Measurements from ENCODE around the gene WNT11.

Gene WNT11

GRCh38 chr11:76214186-76214585 is 7.9 kb upstream of the WNT11 start:
- Histone ChIP-seq H3K9me3 (ENCODE audit: control insufficient read depth, insufficient read depth, low read length) (no peaks in the 10 kb centered on the region), H3K4me3 (ENCODE audit: low read depth, low read length) (no peak overlapping the region), H3K9ac (ENCODE audit: low read depth, low read length) (no peak overlapping the region), H3K27me3 (ENCODE audit: control insufficient read depth, insufficient read depth, low read length) (peaks cover 48% of the 10 kb centered on the region), H3K36me3 (ENCODE audit: control insufficient read depth, insufficient read depth, low read length) (no peaks in the 10 kb centered on the region), H3K4me1 (ENCODE audit: control insufficient read depth, insufficient read depth, low read length) (peaks cover 5% of the 10 kb centered on the region)

GRCh38 chr11:76212086-76213035 is 6.1 kb upstream of the WNT11 start:
- peaks cover 6% of the 10 kb centered on the region for H3K4me1 ChIP-seq (ENCODE audit: control insufficient read depth, insufficient read depth, low read length)
- H3K27me3 ChIP-seq (ENCODE audit: control insufficient read depth, insufficient read depth, low read length) = peaks cover 63% of the 10 kb centered on the region
- no peaks in the 10 kb centered on the region for H3K9me3 ChIP-seq (ENCODE audit: control insufficient read depth, insufficient read depth, low read length)
- no peak overlapping the region for H3K4me3 ChIP-seq (ENCODE audit: low read depth, low read length)
- H3K9ac ChIP-seq (ENCODE audit: low read depth, low read length) = no peak overlapping the region
- H3K36me3 ChIP-seq (ENCODE audit: control insufficient read depth, insufficient read depth, low read length) = no peaks in the 10 kb centered on the region

- Histone ChIP-seq H3K9me3 (ENCODE audit: control insufficient read depth, insufficient read depth, low read length) (no peaks in the 10 kb centered on the region), H3K36me3 (ENCODE audit: control insufficient read depth, insufficient read depth, low read length) (no peaks in the 10 kb centered on the region), H3K4me1 (ENCODE audit: control insufficient read depth, insufficient read depth, low read length) (peaks cover 10% of the 10 kb centered on the region), H3K4me3 (ENCODE audit: low read depth, low read length) (peak overlapping the region; percentile 67), H3K27me3 (ENCODE audit: control insufficient read depth, insufficient read depth, low read length) (peaks cover 71% of the 10 kb centered on the region), H3K9ac (ENCODE audit: low read depth, low read length) (no peak overlapping the region)
Observed at GRCh38 chr11:76210931-76211851, 4.9 kb upstream of the WNT11 start.

- Histone ChIP-seq H3K4me3 (ENCODE audit: low read depth, low read length) (peak overlapping the region; percentile 67), H3K27me3 (ENCODE audit: control insufficient read depth, insufficient read depth, low read length) (peaks cover 77% of the 10 kb centered on the region), H3K9ac (ENCODE audit: low read depth, low read length) (no peak overlapping the region), H3K4me1 (ENCODE audit: control insufficient read depth, insufficient read depth, low read length) (peaks cover 10% of the 10 kb centered on the region), H3K36me3 (ENCODE audit: control insufficient read depth, insufficient read depth, low read length) (no peaks in the 10 kb centered on the region), H3K9me3 (ENCODE audit: control insufficient read depth, insufficient read depth, low read length) (no peaks in the 10 kb centered on the region)
Observed at GRCh38 chr11:76209973-76210930, 4.0 kb upstream of the WNT11 start.

- H3K36me3 ChIP-seq (ENCODE audit: control insufficient read depth, insufficient read depth, low read length) = no peaks in the 10 kb centered on the region
- H3K27me3 ChIP-seq (ENCODE audit: control insufficient read depth, insufficient read depth, low read length) = peaks cover 85% of the 10 kb centered on the region
- peaks cover 10% of the 10 kb centered on the region for H3K4me1 ChIP-seq (ENCODE audit: control insufficient read depth, insufficient read depth, low read length)
- H3K9me3 ChIP-seq (ENCODE audit: control insufficient read depth, insufficient read depth, low read length) = no peaks in the 10 kb centered on the region
- no peak overlapping the region for H3K9ac ChIP-seq (ENCODE audit: low read depth, low read length)
- H3K4me3 ChIP-seq (ENCODE audit: low read depth, low read length) = peak overlapping the region; percentile 67
Observed at GRCh38 chr11:76209375-76209972, 3.2 kb upstream of the WNT11 start.

GRCh38 chr11:76208438-76209374 is 2.4 kb upstream of the WNT11 start:
- Histone ChIP-seq H3K9me3 (ENCODE audit: control insufficient read depth, insufficient read depth, low read length) (no peaks in the 10 kb centered on the region), H3K27me3 (ENCODE audit: control insufficient read depth, insufficient read depth, low read length) (peaks cover 92% of the 10 kb centered on the region), H3K4me3 (ENCODE audit: low read depth, low read length) (peak overlapping the region; percentile 67), H3K9ac (ENCODE audit: low read depth, low read length) (no peak overlapping the region), H3K36me3 (ENCODE audit: control insufficient read depth, insufficient read depth, low read length) (no peaks in the 10 kb centered on the region), H3K4me1 (ENCODE audit: control insufficient read depth, insufficient read depth, low read length) (peaks cover 10% of the 10 kb centered on the region)

- Histone ChIP-seq H3K4me1 (ENCODE audit: control insufficient read depth, insufficient read depth, low read length) (peaks cover 10% of the 10 kb centered on the region), H3K4me3 (ENCODE audit: low read depth, low read length) (peak overlapping the region; percentile 67), H3K9ac (ENCODE audit: low read depth, low read length) (no peak overlapping the region), H3K9me3 (ENCODE audit: control insufficient read depth, insufficient read depth, low read length) (no peaks in the 10 kb centered on the region), H3K36me3 (ENCODE audit: control insufficient read depth, insufficient read depth, low read length) (no peaks in the 10 kb centered on the region), H3K27me3 (ENCODE audit: control insufficient read depth, insufficient read depth, low read length) (peaks cover 91% of the 10 kb centered on the region)
Observed at GRCh38 chr11:76207642-76208401, 1.5 kb upstream of the WNT11 start.

GRCh38 chr11:76206077-76206326 is 300 bp downstream of the WNT11 start:
- Histone ChIP-seq H3K9ac (ENCODE audit: low read depth, low read length) (no peak overlapping the region), H3K4me1 (ENCODE audit: control insufficient read depth, insufficient read depth, low read length) (peaks cover 5% of the 10 kb centered on the region), H3K4me3 (ENCODE audit: low read depth, low read length) (peak overlapping the region; percentile 61), H3K36me3 (ENCODE audit: control insufficient read depth, insufficient read depth, low read length) (no peaks in the 10 kb centered on the region), H3K9me3 (ENCODE audit: control insufficient read depth, insufficient read depth, low read length) (no peaks in the 10 kb centered on the region), H3K27me3 (ENCODE audit: control insufficient read depth, insufficient read depth, low read length) (peaks cover 78% of the 10 kb centered on the region)

- Histone ChIP-seq H3K4me3 (ENCODE audit: low read depth, low read length) (peak overlapping the region; percentile 61), H3K9me3 (ENCODE audit: control insufficient read depth, insufficient read depth, low read length) (no peaks in the 10 kb centered on the region), H3K27me3 (ENCODE audit: control insufficient read depth, insufficient read depth, low read length) (peaks cover 72% of the 10 kb centered on the region), H3K4me1 (ENCODE audit: control insufficient read depth, insufficient read depth, low read length) (peaks cover 5% of the 10 kb centered on the region), H3K36me3 (ENCODE audit: control insufficient read depth, insufficient read depth, low read length) (no peaks in the 10 kb centered on the region), H3K9ac (ENCODE audit: low read depth, low read length) (no peak overlapping the region)
Observed at GRCh38 chr11:76205252-76206076, 838 bp downstream of the WNT11 start.
